Caco-2 (cell line): ENCODE results near the gene ETV7. TPM values are rescaled to one million over a fixed set of nuclear protein-coding genes. Genes with fewer than 3 reads are reported as not detected.

Source experiments
- BruUV-seq: library from RNA; stranded (reverse); fragments of 400-500 nt; replicated peaks from 2 replicates; lab custom pipeline; 2021; lab: Mats Ljungman, UMichigan
- CTCF ChIA-PET: fragments of 300-600 bp; sonication (Branson Sonifier 250); formaldehyde crosslinking; loops from one replicate; lab custom pipeline; 2022; ENCODE audit warnings: antibody characterized with exemption; lab: Charles Lee
- POLR2A ChIA-PET: fragments of 300-600 bp; sonication (Branson Sonifier 250); formaldehyde crosslinking; loops from one replicate; lab custom pipeline; 2022; ENCODE audit warnings: antibody characterized with exemption; lab: Charles Lee
- DNase-seq, 2 experiments: peaks; one replicate each; pipeline versions ENCODE4 v3.0.0 to v3.0.0-alpha.2; 2020 to 2022
- H3K27me3 ChIP-seq: replicated peaks from 2 replicates; pipeline ENCODE4 v1.6.0; 2011; ENCODE audit warnings: low read length; ENCODE audit not compliant: control insufficient read depth, insufficient read depth
- H3K36me3 ChIP-seq: 2 replicates; pipeline ENCODE4 v1.5.1; 2011; ENCODE audit warnings: low read length; ENCODE audit not compliant: control insufficient read depth, insufficient read depth
- H3K4me1 ChIP-seq: fragments of 250-450 bp; sonication (Bioruptor Pico); 2 replicates; pipeline ENCODE4 v1.5.1; 2020; ENCODE audit warnings: mild to moderate bottlenecking
- H3K4me3 ChIP-seq: 2 replicates; pipeline ENCODE4 v1.5.1; 2011; ENCODE audit warnings: low read depth, mild to moderate bottlenecking, control low read depth, low read length
- H3K9me3 ChIP-seq: fragments of 250-450 bp; sonication (Bioruptor Pico); 2 replicates; pipeline ENCODE4 v1.5.1; 2020; ENCODE audit warnings: mild to moderate bottlenecking, moderate library complexity
- H3K27ac Mint-ChIP-seq: one replicate; pipeline ENCODE4 v1.8.0; 2022; ENCODE audit warnings: mixed read lengths; ENCODE audit not compliant: unreplicated experiment
- H3K27me3 Mint-ChIP-seq: one replicate; pipeline ENCODE4 v1.8.0; 2022; ENCODE audit warnings: mixed read lengths; ENCODE audit not compliant: insufficient read depth, unreplicated experiment
- H3K36me3 Mint-ChIP-seq: one replicate; pipeline ENCODE4 v1.8.0; 2022; ENCODE audit warnings: mild to moderate bottlenecking, mixed read lengths; ENCODE audit not compliant: insufficient read depth, unreplicated experiment
- H3K4me1 Mint-ChIP-seq: one replicate; pipeline ENCODE4 v1.8.0; 2022; ENCODE audit warnings: low read depth, mixed read lengths; ENCODE audit not compliant: unreplicated experiment
- H3K4me3 Mint-ChIP-seq: one replicate; pipeline ENCODE4 v1.8.0; 2022; ENCODE audit warnings: mild to moderate bottlenecking, moderate library complexity, mixed read lengths; ENCODE audit not compliant: unreplicated experiment
- H3K9me3 Mint-ChIP-seq: one replicate; pipeline ENCODE4 v1.8.0; 2022; ENCODE audit warnings: mixed read lengths; ENCODE audit not compliant: unreplicated experiment
- intact Hi-C: fragments of 100-400 bp; cut with micrococcal nuclease; formaldehyde crosslinking; loops from one replicate; pipeline ENCODE4 v1.10.0; 2022; ENCODE audit not compliant: unreplicated experiment
- total RNA-seq: library from RNA; stranded (reverse); gene quantifications from 2 replicates; pipeline ENCODE4 v1.2.3, GENCODE V29; 2022
- TF ChIP-seq, protein P1 (sequence below), 2 experiments: fragments of 200-600 bp in 1 of 2; IDR thresholded peaks; 1 replicate in 1 of 2; 2 replicates in 1 of 2; pipeline versions ENCODE4 v1.5.1 to v1.8.0; 2011 to 2022; ENCODE audit warnings: antibody characterized with exemption in 1 of 2, control low read depth in 1 of 2, inconsistent platforms in 1 of 2, low read depth in 1 of 2, low read length in 1 of 2, mild to moderate bottlenecking in 1 of 2, moderate library complexity in 1 of 2; ENCODE audit not compliant: insufficient read depth in 1 of 2, severe bottlenecking in 1 of 2, unreplicated experiment in 1 of 2

The ETV7 gene
- total RNA-seq, 1 experiment from 2014 or later = 0.52 TPM

GRCh38 chr6:36330366-36330765 lies 57.1 kb downstream of the ETV7 start:
- TF ChIP-seq, protein P1, sequence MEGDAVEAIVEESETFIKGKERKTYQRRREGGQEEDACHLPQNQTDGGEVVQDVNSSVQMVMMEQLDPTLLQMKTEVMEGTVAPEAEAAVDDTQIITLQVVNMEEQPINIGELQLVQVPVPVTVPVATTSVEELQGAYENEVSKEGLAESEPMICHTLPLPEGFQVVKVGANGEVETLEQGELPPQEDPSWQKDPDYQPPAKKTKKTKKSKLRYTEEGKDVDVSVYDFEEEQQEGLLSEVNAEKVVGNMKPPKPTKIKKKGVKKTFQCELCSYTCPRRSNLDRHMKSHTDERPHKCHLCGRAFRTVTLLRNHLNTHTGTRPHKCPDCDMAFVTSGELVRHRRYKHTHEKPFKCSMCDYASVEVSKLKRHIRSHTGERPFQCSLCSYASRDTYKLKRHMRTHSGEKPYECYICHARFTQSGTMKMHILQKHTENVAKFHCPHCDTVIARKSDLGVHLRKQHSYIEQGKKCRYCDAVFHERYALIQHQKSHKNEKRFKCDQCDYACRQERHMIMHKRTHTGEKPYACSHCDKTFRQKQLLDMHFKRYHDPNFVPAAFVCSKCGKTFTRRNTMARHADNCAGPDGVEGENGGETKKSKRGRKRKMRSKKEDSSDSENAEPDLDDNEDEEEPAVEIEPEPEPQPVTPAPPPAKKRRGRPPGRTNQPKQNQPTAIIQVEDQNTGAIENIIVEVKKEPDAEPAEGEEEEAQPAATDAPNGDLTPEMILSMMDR (IDR thresholded peaks at IDR 0.05; ENCODE audit: insufficient read depth in 1 of 2, low read depth in 1 of 2, low read length in 1 of 2, severe bottlenecking in 1 of 2, unreplicated experiment in 1 of 2) = no peak
- H3K27me3 ChIP-seq = no peaks in the 10 kb centered on the region
- no peak overlapping the region for H3K4me3 Mint-ChIP-seq
- no peaks in the 10 kb centered on the region for H3K9me3 Mint-ChIP-seq
- H3K9me3 ChIP-seq = no peaks in the 10 kb centered on the region
- H3K4me1 ChIP-seq = peaks cover 13% of the 10 kb centered on the region
- no peak for DNase-seq
- intact Hi-C loops = no loop called here
- H3K4me1 Mint-ChIP-seq = peaks cover 19% of the 10 kb centered on the region
- H3K36me3 Mint-ChIP-seq = no peaks in the 10 kb centered on the region
- no TSS peak for BruUV-seq
- CTCF ChIA-PET = no interaction called here
- no peaks in the 10 kb centered on the region for H3K36me3 ChIP-seq
- no peaks in the 10 kb centered on the region for H3K27me3 Mint-ChIP-seq
- H3K4me3 ChIP-seq = no peak overlapping the region
- POLR2A ChIA-PET = no interaction called here
- no peak overlapping the region for H3K27ac Mint-ChIP-seq

DNA sequence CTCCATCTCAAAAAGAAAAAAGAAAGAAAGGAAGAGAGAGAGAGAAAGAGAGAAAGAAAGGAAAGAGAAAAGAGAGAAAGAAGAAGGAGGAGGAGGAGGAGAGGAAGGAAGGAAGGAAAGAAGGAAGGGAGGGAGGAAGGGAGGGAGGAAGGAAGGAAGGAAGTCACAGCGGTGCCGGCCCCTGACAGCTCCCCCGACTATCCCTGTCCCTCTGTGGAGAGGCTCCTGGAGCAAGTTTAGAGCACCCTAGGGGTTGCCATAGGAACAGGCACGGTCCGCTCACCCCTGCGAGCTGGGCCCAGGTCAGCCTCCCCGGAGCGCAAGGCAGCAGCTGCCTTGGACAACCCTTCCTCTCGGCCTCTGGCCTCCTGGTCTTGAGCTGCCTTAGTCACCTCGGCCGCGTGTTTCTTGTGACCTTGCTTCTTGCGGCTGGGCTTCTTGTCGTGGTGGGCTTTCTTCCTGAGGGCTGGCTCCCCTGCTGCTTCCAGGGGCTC lies 57.6 kb downstream of the ETV7 start:
- Histone ChIP-seq H3K4me1 (peaks cover 10% of the 10 kb centered on the region), H3K36me3 (no peaks in the 10 kb centered on the region), H3K4me3 (no peak overlapping the region), H3K9me3 (no peaks in the 10 kb centered on the region), H3K27me3 (no peaks in the 10 kb centered on the region)
- no TSS peak for BruUV-seq
- Mint-ChIP-seq H3K27me3 (no peaks in the 10 kb centered on the region), H3K27ac (no peak overlapping the region), H3K4me3 (no peak overlapping the region), H3K36me3 (no peaks in the 10 kb centered on the region), H3K9me3 (no peaks in the 10 kb centered on the region), H3K4me1 (peaks cover 14% of the 10 kb centered on the region)
- ChIA-PET POLR2A (no interaction called here), CTCF (interaction anchor here (0.7 kb wide), 1 partner anchor 28 kb away, joined by 3 read pairs; no protein-coding TSS in a partner anchor)
- TF ChIP-seq, protein P1 (IDR thresholded peaks at IDR 0.05; ENCODE audit: insufficient read depth in 1 of 2, low read depth in 1 of 2, low read length in 1 of 2, severe bottlenecking in 1 of 2, unreplicated experiment in 1 of 2) = no peak
- intact Hi-C loops = no loop called here
- DNase-seq = no peak

GRCh38 chr6:36328600-36328999 lies 58.9 kb downstream of the ETV7 start:
- no peak overlapping the region for H3K4me3 Mint-ChIP-seq
- peaks cover 5% of the 10 kb centered on the region for H3K4me1 Mint-ChIP-seq
- no TSS peak for BruUV-seq
- intact Hi-C loops = no loop called here
- no peak for DNase-seq
- H3K27me3 ChIP-seq = no peaks in the 10 kb centered on the region
- H3K36me3 ChIP-seq = no peaks in the 10 kb centered on the region
- ChIA-PET CTCF (interaction anchor here (0.6 kb wide), 1 partner anchor 12 kb away, joined by 4 read pairs; no protein-coding TSS in a partner anchor), POLR2A (no interaction called here)
- TF ChIP-seq, protein P1 (IDR thresholded peaks at IDR 0.05; ENCODE audit: insufficient read depth in 1 of 2, low read depth in 1 of 2, low read length in 1 of 2, severe bottlenecking in 1 of 2, unreplicated experiment in 1 of 2) = no peak
- no peaks in the 10 kb centered on the region for H3K9me3 ChIP-seq
- H3K27me3 Mint-ChIP-seq = no peaks in the 10 kb centered on the region
- H3K4me1 ChIP-seq = no peaks in the 10 kb centered on the region
- H3K27ac Mint-ChIP-seq = no peak overlapping the region
- H3K4me3 ChIP-seq = no peak overlapping the region
- no peaks in the 10 kb centered on the region for H3K9me3 Mint-ChIP-seq
- H3K36me3 Mint-ChIP-seq = no peaks in the 10 kb centered on the region
